ENCODE measurements around the gene MGAT3. TPM values are rescaled to one million over a fixed set of nuclear protein-coding genes. Genes with fewer than 3 reads are reported as not detected.
"Not testable (repeated sequence)": the region's sequence is repeated elsewhere in the genome, so short reads cannot be mapped to it uniquely, and the experiment has no call there.

Gene MGAT3
- total and polyA plus RNA-seq, 2 experiments from 2014 or later = 7.0 to 20.0 TPM

GRCh38 chr22:39519681-39520225 is 62.9 kb downstream of the MGAT3 start:
- peaks cover 29% of the 10 kb centered on the region for H3K4me1 ChIP-seq (ENCODE audit: insufficient read depth)
- peak; percentile 99 for DNase-seq (ENCODE audit: low spot score)
- 1% methylated on average over 39 of the region's 47 CpGs for WGBS (ENCODE audit: low lambda C conversion rate, missing lambda C conversion rate)
- peak overlapping the region; percentile 99 for H3K27ac ChIP-seq
- TF ChIP-seq EZH2 (IDR thresholded peaks at IDR 0.05; ENCODE audit: borderline replicate concordance) = no peak
- peak; percentile 44 for TF ChIP-seq CTCF (IDR thresholded peaks at IDR 0.05; ENCODE audit: poor library complexity)
- peaks cover 85% of the 10 kb centered on the region for H3K79me2 ChIP-seq
- peak overlapping the region; percentile 19 for H2AFZ ChIP-seq
- H4K20me1 ChIP-seq (ENCODE audit: insufficient read depth, poor library complexity, severe bottlenecking) = peaks cover 41% of the 10 kb centered on the region
- H3K9me2 ChIP-seq (replicated peaks; ENCODE audit: insufficient read depth) = no peaks in the 10 kb centered on the region
- H3K4me3 ChIP-seq = peak overlapping the region; percentile 49
- peaks cover 9% of the 10 kb centered on the region for H3K36me3 ChIP-seq (replicated peaks; ENCODE audit: insufficient read depth, low read depth)
- no peaks in the 10 kb centered on the region for H3K9me3 ChIP-seq (ENCODE audit: low read depth)
- H3K4me2 ChIP-seq = peak overlapping the region; percentile 91
- no peaks in the 10 kb centered on the region for H3K27me3 ChIP-seq

GRCh38 chr22:39520226-39521105 is 63.7 kb downstream of the MGAT3 start, which contains the start of gene ATF4:
TSS of gene ATF4 (plus strand) at chr22:39520562. CDS start at chr22:39521446, 884 bp downstream.
- Histone ChIP-seq H2AFZ (peak within 1 kb of the TSS; percentile 79), H3K79me2 (peaks cover 80% of the 10 kb centered on the region)

GRCh38 chr22:39521106-39521885 is 64.5 kb downstream of the MGAT3 start:
- peaks cover 55% of the 10 kb centered on the region for H4K20me1 ChIP-seq (ENCODE audit: insufficient read depth, poor library complexity, severe bottlenecking)
- H3K27ac ChIP-seq = peak overlapping the region; percentile 99
- H3K36me3 ChIP-seq (replicated peaks; ENCODE audit: insufficient read depth, low read depth); H3K9me3 ChIP-seq (ENCODE audit: low read depth); H2AFZ ChIP-seq; H3K9me2 ChIP-seq (replicated peaks; ENCODE audit: insufficient read depth); DNase-seq (ENCODE audit: low spot score); H3K27me3 ChIP-seq: not testable (repeated sequence)
- peak overlapping the region; percentile 96 for H3K4me3 ChIP-seq
- WGBS (ENCODE audit: low lambda C conversion rate, missing lambda C conversion rate) = 6% methylated on average over 24 of the region's 28 CpGs
- peaks cover 29% of the 10 kb centered on the region for H3K4me1 ChIP-seq (ENCODE audit: insufficient read depth)
- peak overlapping the region; percentile 99 for H3K4me2 ChIP-seq
- peaks cover 72% of the 10 kb centered on the region for H3K79me2 ChIP-seq

More at GRCh38 chr22:39520226-39521105, 63.7 kb downstream of the MGAT3 start, which contains the start of gene ATF4:
- DNase-seq (ENCODE audit: low spot score) = peak; percentile 94
- Histone ChIP-seq H3K9me2 (replicated peaks; ENCODE audit: insufficient read depth) (no peaks in the 10 kb centered on the region), H3K27me3 (no peaks in the 10 kb centered on the region), H3K4me3 (peak within 1 kb of the TSS; percentile 96), H3K4me2 (peak within 1 kb of the TSS; percentile 99), H3K4me1 (ENCODE audit: insufficient read depth) (peaks cover 29% of the 10 kb centered on the region), H4K20me1 (ENCODE audit: insufficient read depth, poor library complexity, severe bottlenecking) (peaks cover 48% of the 10 kb centered on the region), H3K9me3 (ENCODE audit: low read depth) (no peaks in the 10 kb centered on the region), H3K27ac (peak within 1 kb of the TSS; percentile 99), H3K36me3 (replicated peaks; ENCODE audit: insufficient read depth, low read depth) (peaks cover 9% of the 10 kb centered on the region)
- TF ChIP-seq EZH2phosphoT487 (IDR thresholded peaks at IDR 0.05; ENCODE audit: low read depth, severe bottlenecking, unreplicated experiment) = no peak
- TF ChIP-seq EZH2 (IDR thresholded peaks at IDR 0.05; ENCODE audit: borderline replicate concordance) = no peak
- TF ChIP-seq CTCF (IDR thresholded peaks at IDR 0.05; ENCODE audit: poor library complexity) = no peak
- 1% methylated on average over 66 of the region's 86 CpGs for WGBS (ENCODE audit: low lambda C conversion rate, missing lambda C conversion rate)

- not testable (repeated sequence) for H3K27me3 ChIP-seq; H2AFZ ChIP-seq; H3K9me2 ChIP-seq (replicated peaks; ENCODE audit: insufficient read depth); H3K9me3 ChIP-seq (ENCODE audit: low read depth); H3K36me3 ChIP-seq (replicated peaks; ENCODE audit: insufficient read depth, low read depth); DNase-seq (ENCODE audit: low spot score)
- Histone ChIP-seq H3K4me3 (peak overlapping the region; percentile 96), H3K27ac (peak overlapping the region; percentile 99), H3K79me2 (peaks cover 64% of the 10 kb centered on the region), H3K4me1 (ENCODE audit: insufficient read depth) (peaks cover 29% of the 10 kb centered on the region), H4K20me1 (ENCODE audit: insufficient read depth, poor library complexity, severe bottlenecking) (peaks cover 63% of the 10 kb centered on the region), H3K4me2 (peak overlapping the region; percentile 99)
- WGBS (ENCODE audit: low lambda C conversion rate, missing lambda C conversion rate) = 37% methylated on average over 5 of the region's 5 CpGs
These were observed 65.3 kb downstream of the MGAT3 start for GRCh38 chr22:39522091-39522490.
